Measurements from ENCODE around the gene LRRN4. TPM values are rescaled to one million over a fixed set of nuclear protein-coding genes. Genes with fewer than 3 reads are reported as not detected.
"Not testable (repeated sequence)": the region's sequence is repeated elsewhere in the genome, so short reads cannot be mapped to it uniquely, and the experiment has no call there.

The LRRN4 gene
- total and polyA plus RNA-seq, 2 donors from 2014 or later, result 1.6 to 89.3 TPM

DNA sequence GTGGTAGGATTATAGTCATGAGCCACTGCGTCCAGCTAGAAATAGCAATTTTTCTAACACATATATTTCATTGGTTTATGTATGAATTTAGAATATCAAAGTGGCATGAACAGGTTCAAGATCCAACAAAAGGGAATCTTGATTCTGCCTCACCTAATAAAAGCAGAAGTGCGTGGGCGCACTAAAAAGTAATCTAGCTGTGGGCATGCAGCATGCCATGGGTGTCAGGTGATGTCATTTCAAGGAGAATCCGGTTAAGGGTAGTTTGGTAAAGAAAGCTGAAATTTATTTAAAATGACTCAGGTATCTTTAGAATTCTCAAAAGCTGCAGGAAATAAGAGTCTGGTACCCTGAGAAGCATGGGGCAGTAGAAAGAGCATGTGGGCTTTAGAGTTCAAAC is 17.6 kb downstream of the LRRN4 start:
- no peaks in the 10 kb centered on the region for H3K9me3 ChIP-seq (ENCODE audit: control insufficient read depth in 2 of 3, insufficient read depth in 1 of 3, low read length in 3 of 3)
- intact Hi-C loops (cut with DNase I), result no loop called here
- TF ChIP-seq, protein P1, sequence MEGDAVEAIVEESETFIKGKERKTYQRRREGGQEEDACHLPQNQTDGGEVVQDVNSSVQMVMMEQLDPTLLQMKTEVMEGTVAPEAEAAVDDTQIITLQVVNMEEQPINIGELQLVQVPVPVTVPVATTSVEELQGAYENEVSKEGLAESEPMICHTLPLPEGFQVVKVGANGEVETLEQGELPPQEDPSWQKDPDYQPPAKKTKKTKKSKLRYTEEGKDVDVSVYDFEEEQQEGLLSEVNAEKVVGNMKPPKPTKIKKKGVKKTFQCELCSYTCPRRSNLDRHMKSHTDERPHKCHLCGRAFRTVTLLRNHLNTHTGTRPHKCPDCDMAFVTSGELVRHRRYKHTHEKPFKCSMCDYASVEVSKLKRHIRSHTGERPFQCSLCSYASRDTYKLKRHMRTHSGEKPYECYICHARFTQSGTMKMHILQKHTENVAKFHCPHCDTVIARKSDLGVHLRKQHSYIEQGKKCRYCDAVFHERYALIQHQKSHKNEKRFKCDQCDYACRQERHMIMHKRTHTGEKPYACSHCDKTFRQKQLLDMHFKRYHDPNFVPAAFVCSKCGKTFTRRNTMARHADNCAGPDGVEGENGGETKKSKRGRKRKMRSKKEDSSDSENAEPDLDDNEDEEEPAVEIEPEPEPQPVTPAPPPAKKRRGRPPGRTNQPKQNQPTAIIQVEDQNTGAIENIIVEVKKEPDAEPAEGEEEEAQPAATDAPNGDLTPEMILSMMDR (IDR thresholded peaks at IDR 0.05; ENCODE audit: borderline replicate concordance, extremely low read depth, insufficient read depth), result no peak
- H3K27me3 ChIP-seq (ENCODE audit: control insufficient read depth, insufficient read depth, low read length), result no peaks in the 10 kb centered on the region
- H3K27ac ChIP-seq (ENCODE audit: low read depth in 2 of 2, low read length in 2 of 2), result no peak overlapping the region
- H3K9ac ChIP-seq (ENCODE audit: low read length in 3 of 3), result no peak overlapping the region
- peaks cover 7 to 53% (median 14%) of the 10 kb centered on the region in 3 donors for H3K36me3 ChIP-seq (ENCODE audit: control insufficient read depth in 2 of 3, insufficient read depth in 3 of 3, low read length in 3 of 3)
- FAIRE-seq (no peak), DNase-seq (no peak)
- no peaks in the 10 kb centered on the region for H3K4me1 ChIP-seq (ENCODE audit: control insufficient read depth in 2 of 3, insufficient read depth in 2 of 3, low read depth in 1 of 3, low read length in 3 of 3)
- H3K4me3 ChIP-seq (ENCODE audit: low read length in 3 of 3), result no peak overlapping the region

DNA sequence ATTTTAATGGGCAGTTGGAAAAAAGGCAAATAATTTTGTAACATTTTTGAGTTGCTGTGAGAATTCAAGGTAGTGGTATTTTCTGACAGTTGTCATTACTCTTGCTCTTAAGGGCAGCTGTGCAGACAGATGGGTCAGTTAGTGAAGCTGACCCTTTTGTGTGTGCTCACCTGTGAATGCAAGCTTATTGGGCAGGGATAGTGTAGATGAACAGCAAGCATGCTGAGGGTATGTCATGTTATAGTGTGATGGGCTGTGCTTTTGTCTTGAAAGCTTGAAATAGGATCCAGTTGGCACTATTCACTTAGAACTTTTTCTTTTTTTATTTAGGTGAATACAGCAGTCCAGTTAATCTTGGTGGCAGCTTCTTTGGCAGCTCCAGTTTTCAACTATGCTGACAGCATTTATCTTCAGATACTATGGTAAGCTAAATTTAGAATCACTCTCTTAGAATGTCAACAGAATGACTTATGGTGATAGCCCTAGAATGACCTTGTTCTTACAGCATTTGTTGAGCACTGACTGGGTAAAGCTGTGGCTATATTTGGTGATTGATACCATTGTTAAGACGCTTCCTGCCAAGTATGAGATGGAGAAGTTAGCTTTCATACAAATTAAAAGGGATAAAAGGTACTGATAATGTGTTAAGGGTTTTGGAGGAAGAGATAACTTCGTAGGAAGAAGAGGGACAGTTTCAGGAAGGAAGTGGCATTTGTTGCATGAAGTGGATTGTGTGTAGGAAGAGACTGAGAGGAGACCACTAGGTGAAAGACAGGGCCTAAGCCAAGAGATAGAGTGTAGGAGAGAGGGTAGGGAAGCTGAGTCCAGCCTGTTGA is 19.5 kb downstream of the LRRN4 start:
- no peaks in the 10 kb centered on the region for H3K9me3 ChIP-seq (ENCODE audit: control insufficient read depth in 2 of 3, insufficient read depth in 1 of 3, low read length in 3 of 3)
- TF ChIP-seq, protein P1 (IDR thresholded peaks at IDR 0.05; ENCODE audit: borderline replicate concordance, extremely low read depth, insufficient read depth), result no peak
- no peak overlapping the region for H3K4me3 ChIP-seq (ENCODE audit: low read length in 3 of 3)
- FAIRE-seq (no peak), DNase-seq (peak in 1 of 5 donors; percentile 31)
- H3K27ac ChIP-seq (ENCODE audit: low read depth in 2 of 2, low read length in 2 of 2), result no peak overlapping the region
- H3K36me3 ChIP-seq (ENCODE audit: control insufficient read depth in 2 of 3, insufficient read depth in 3 of 3, low read length in 3 of 3), result peaks cover 7 to 46% (median 9%) of the 10 kb centered on the region in 3 donors
- no peak overlapping the region for H3K9ac ChIP-seq (ENCODE audit: low read length in 3 of 3)
- no peaks in the 10 kb centered on the region for H3K4me1 ChIP-seq (ENCODE audit: control insufficient read depth in 2 of 3, insufficient read depth in 2 of 3, low read depth in 1 of 3, low read length in 3 of 3)
- no peaks in the 10 kb centered on the region for H3K27me3 ChIP-seq (ENCODE audit: control insufficient read depth, insufficient read depth, low read length)
- intact Hi-C loops (cut with DNase I), result no loop called here

DNA sequence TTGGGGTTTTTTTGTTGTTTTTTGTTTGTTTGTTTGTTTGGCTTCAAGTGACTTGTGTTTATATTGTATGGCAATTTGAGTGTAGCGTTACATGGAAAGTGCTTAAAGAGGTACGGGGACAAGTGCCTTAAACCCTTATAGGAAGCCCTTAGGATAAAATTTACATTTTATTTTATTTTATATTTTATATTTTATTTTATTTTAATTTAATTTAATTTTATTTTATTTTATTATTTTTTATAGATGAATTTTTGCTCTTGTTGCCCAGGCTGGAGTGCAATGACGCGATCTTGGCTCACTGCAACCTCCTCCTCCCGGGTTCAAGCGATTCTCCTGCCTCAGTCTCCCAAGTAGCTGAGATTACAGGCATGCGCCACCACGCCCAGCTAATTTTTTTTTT is 21.0 kb downstream of the LRRN4 start:
- DNase-seq; H3K27me3 ChIP-seq (ENCODE audit: control insufficient read depth, insufficient read depth, low read length); H3K27ac ChIP-seq (ENCODE audit: low read depth in 2 of 2, low read length in 2 of 2); intact Hi-C loops (cut with DNase I); H3K9me3 ChIP-seq (ENCODE audit: control insufficient read depth in 2 of 3, insufficient read depth in 1 of 3, low read length in 3 of 3); H3K4me1 ChIP-seq (ENCODE audit: control insufficient read depth in 2 of 3, insufficient read depth in 2 of 3, low read depth in 1 of 3, low read length in 3 of 3); H3K9ac ChIP-seq (ENCODE audit: low read length in 3 of 3); H3K4me3 ChIP-seq (ENCODE audit: low read length in 3 of 3); FAIRE-seq: not testable (repeated sequence)
- H3K36me3 ChIP-seq (ENCODE audit: control insufficient read depth in 2 of 3, insufficient read depth in 3 of 3, low read length in 3 of 3), result peaks cover 3 to 37% (median 10%) of the 10 kb centered on the region in 3 donors

DNA sequence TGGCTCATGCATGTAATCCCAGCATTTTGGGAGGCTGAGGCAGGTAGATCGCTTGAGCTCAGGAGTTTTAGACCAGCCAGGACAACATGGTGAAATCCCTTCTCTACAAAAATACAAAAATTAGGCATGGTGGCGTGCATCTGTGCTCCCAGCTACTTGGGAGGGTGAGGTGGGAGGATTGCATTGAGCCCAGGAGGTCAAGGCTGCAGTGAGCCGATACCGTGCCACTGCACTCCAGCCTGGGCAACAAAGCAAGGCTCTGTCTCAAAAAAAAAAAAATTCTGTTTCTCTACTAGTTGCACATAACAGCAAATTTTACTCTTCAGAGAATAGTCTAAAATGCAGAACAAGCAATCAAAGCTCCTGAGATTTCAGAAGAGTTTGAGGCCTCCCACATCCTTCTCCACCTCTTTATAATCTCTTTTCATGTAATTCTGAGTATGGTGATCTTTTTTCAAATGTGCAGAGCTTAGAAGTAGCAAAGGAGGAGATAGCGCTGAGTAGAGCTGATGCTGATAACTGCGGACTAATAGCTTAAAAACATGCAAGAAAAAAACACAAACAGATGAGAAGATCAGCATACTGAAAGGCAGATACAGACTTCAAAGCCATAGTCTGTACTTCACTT is 23.3 kb downstream of the LRRN4 start:
- Histone ChIP-seq H3K27me3 (ENCODE audit: control insufficient read depth, insufficient read depth, low read length) (no peaks in the 10 kb centered on the region), H3K36me3 (ENCODE audit: control insufficient read depth in 2 of 3, insufficient read depth in 3 of 3, low read length in 3 of 3) (peaks cover 2 to 24% (median 6%) of the 10 kb centered on the region in 3 donors), H3K4me3 (ENCODE audit: low read length in 3 of 3) (no peak overlapping the region), H3K9ac (ENCODE audit: low read length in 3 of 3) (no peak overlapping the region), H3K9me3 (ENCODE audit: control insufficient read depth in 2 of 3, insufficient read depth in 1 of 3, low read length in 3 of 3) (no peaks in the 10 kb centered on the region), H3K4me1 (ENCODE audit: control insufficient read depth in 2 of 3, insufficient read depth in 2 of 3, low read depth in 1 of 3, low read length in 3 of 3) (no peaks in the 10 kb centered on the region), H3K27ac (ENCODE audit: low read depth in 2 of 2, low read length in 2 of 2) (no peak overlapping the region)
- DNase-seq, result no peak
- no peak for FAIRE-seq
- intact Hi-C loops (cut with DNase I), result no loop called here
- TF ChIP-seq, protein P1 (IDR thresholded peaks at IDR 0.05; ENCODE audit: borderline replicate concordance, extremely low read depth, insufficient read depth), result no peak

Data from kidney (tissue), 14 donors.